Sigmoid colon (tissue), 4 donors: Measurements from ENCODE around the gene LYPD6B.

Experiments
- CTCF ChIP-seq, 4 experiments: fragments of 450-650 bp in 3 of 4; fragments of 200-600 bp in 1 of 4; IDR thresholded peaks; one replicate each; pipeline ENCODE4 v1.5.1; 2016 to 2019; ENCODE audit warnings: antibody characterized with exemption in 4 of 4, mild to moderate bottlenecking in 3 of 4, moderate library complexity in 2 of 4
- EP300 ChIP-seq, 4 donors: sonication (generic); formaldehyde crosslinking; IDR thresholded peaks; one replicate each; pipeline ENCODE4 v1.6.1; 2017; ENCODE audit warnings: antibody characterized with exemption in 4 of 4
- POLR2AphosphoS5 ChIP-seq, 4 donors: sonication (generic); formaldehyde crosslinking; IDR thresholded peaks; one replicate each; pipeline ENCODE4 v1.6.1; 2017; ENCODE audit warnings: antibody characterized with exemption in 4 of 4

- TF ChIP-seq CTCF (IDR thresholded peaks at IDR 0.05), result no peak
- TF ChIP-seq POLR2AphosphoS5 (IDR thresholded peaks at IDR 0.05), result no peak
- TF ChIP-seq EP300 (IDR thresholded peaks at IDR 0.05), result no peak
Observed at GRCh38 chr2:149023091-149023490, 15.4 kb upstream of the LYPD6B start.
